Effector memory CD8-positive, alpha-beta T cell (primary cell): ENCODE data around the gene ASCC1.

Experiments used
- ATAC-seq: fragments of 150-1000 bp; cut with Tn5 transposase; replicated peaks from 2 replicates; pipeline ENCODE4 v1.10.0; 2021; ENCODE audit warnings: mild to moderate bottlenecking, moderate library complexity
- DNase-seq, 3 experiments: peaks; one replicate each; pipeline ENCODE4 v3.0.0; 2021
- H3K27ac Mint-ChIP-seq, 2 donors: one replicate each; pipeline ENCODE4 v1.8.0; 2022; ENCODE audit warnings: mild to moderate bottlenecking in 2 of 2, mixed read lengths in 2 of 2, moderate library complexity in 2 of 2
- H3K27me3 Mint-ChIP-seq, 2 donors: one replicate each; pipeline ENCODE4 v1.8.0; 2022; ENCODE audit warnings: mixed read lengths in 2 of 2
- H3K36me3 Mint-ChIP-seq: one replicate; pipeline ENCODE4 v1.8.0; 2022; ENCODE audit warnings: mild to moderate bottlenecking, moderate library complexity, mixed read lengths; ENCODE audit not compliant: insufficient read depth
- H3K4me1 Mint-ChIP-seq, 2 donors: one replicate each; pipeline ENCODE4 v1.8.0; 2022; ENCODE audit warnings: low read depth in 2 of 2, mixed read lengths in 2 of 2
- H3K4me3 Mint-ChIP-seq, 2 donors: one replicate each; pipeline ENCODE4 v1.8.0; 2022; ENCODE audit warnings: mild to moderate bottlenecking in 2 of 2, mixed read lengths in 2 of 2, moderate library complexity in 2 of 2
- H3K9me3 Mint-ChIP-seq, 2 donors: one replicate each; pipeline ENCODE4 v1.8.0; 2022; ENCODE audit warnings: mixed read lengths in 2 of 2

The ASCC1 gene

GRCh38 chr10:72058347-72058898, 157.7 kb downstream of the ASCC1 start:
- H3K36me3 Mint-ChIP-seq, result peaks cover 80% of the 10 kb centered on the region
- ATAC-seq (peak; percentile 6), DNase-seq (no peak)
- H3K27me3 Mint-ChIP-seq, result no peaks in the 10 kb centered on the region
- no peaks in the 10 kb centered on the region for H3K9me3 Mint-ChIP-seq
- H3K4me1 Mint-ChIP-seq, result peaks cover 30 to 41% of the 10 kb centered on the region in 2 donors
- peak overlapping the region; percentile 43 to 67 for H3K4me3 Mint-ChIP-seq
- H3K27ac Mint-ChIP-seq, result peak overlapping the region; percentile 81 to 98

DNA sequence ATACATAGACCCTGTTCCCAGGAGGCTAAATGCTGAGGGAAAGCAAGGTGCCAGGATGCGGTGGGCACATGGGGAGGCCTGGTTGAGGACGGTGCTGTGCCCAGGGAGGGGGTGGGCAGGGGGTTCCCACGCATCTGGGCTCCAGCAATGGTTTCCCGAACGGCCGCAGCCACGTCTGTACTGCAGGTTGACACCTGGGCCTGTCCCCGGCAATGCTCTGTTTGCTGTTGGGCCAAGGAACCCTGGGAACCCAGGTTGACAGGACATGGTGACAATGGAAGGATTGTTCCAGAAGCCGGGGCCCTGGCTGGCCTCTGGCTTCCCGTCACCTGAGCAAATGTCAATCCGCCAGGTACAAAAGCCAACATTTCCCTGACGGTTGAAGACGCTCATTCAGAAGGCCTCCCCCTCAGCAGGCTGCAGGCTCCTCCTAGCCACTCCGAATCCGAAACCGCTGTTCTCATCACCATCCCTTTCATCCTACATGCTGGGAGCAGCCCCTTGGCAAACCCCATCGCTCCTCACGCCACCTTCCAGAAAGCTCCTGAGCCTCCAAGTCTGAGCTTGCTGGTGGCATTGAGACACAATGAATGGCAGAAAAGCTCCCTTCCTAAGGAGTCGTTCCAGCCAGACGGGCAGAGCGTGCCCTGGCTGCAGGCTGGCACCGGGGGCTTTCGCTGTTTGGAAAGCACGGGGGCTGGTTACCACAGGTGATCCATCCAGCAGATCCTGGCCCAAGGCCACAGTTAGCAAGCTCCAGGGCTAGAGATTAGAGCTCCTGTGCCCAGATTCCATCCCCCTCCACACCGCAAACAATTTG, 158.9 kb downstream of the ASCC1 start:
- Mint-ChIP-seq H3K9me3 (no peaks in the 10 kb centered on the region), H3K4me1 (peaks cover 28 to 33% of the 10 kb centered on the region in 2 donors), H3K27ac (peak overlapping the region in 1 of 2 donors; percentile 98), H3K4me3 (peak overlapping the region in 1 of 2 donors; percentile 58), H3K27me3 (no peaks in the 10 kb centered on the region), H3K36me3 (peaks cover 67% of the 10 kb centered on the region)
- DNase-seq (no peak), ATAC-seq (no peak)

GRCh38 chr10:72056113-72056512, 160.0 kb downstream of the ASCC1 start:
- DNase-seq (no peak), ATAC-seq (no peak)
- Mint-ChIP-seq H3K4me3 (no peak overlapping the region), H3K4me1 (peaks cover 23 to 27% of the 10 kb centered on the region in 2 donors), H3K27ac (peak overlapping the region in 1 of 2 donors; percentile 53), H3K27me3 (no peaks in the 10 kb centered on the region), H3K9me3 (no peaks in the 10 kb centered on the region), H3K36me3 (peaks cover 60% of the 10 kb centered on the region)

DNA sequence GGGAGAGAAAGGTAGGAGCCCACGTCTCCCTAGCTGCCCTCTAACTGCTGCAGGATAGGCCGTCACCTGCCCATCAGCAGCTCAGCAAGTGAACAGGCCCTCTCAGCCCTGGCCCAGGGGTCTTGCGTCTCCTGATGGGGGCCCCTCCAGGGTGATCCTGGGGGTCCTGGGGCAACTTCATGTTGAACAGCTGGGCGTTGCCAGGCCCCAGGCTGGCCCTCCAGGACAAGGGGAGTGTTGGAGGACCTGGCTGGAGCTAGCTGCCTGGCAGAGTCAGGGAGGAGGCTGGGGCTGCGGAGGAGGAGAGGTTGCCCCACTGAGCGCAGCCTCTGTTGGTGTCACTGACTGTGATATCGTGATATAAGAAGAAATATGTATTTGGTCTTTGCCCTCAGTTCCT, 162.4 kb downstream of the ASCC1 start:
- H3K27ac Mint-ChIP-seq, result no peak overlapping the region
- DNase-seq (no peak), ATAC-seq (no peak)
- H3K9me3 Mint-ChIP-seq, result no peaks in the 10 kb centered on the region
- peaks cover 10% of the 10 kb centered on the region in 2 donors for H3K4me1 Mint-ChIP-seq
- H3K36me3 Mint-ChIP-seq, result peaks cover 35% of the 10 kb centered on the region
- no peak overlapping the region for H3K4me3 Mint-ChIP-seq
- no peaks in the 10 kb centered on the region for H3K27me3 Mint-ChIP-seq

- Mint-ChIP-seq H3K27ac (no peak overlapping the region), H3K9me3 (no peaks in the 10 kb centered on the region), H3K36me3 (peaks cover 9% of the 10 kb centered on the region), H3K4me1 (peaks cover 4 to 7% of the 10 kb centered on the region in 2 donors), H3K4me3 (no peak overlapping the region), H3K27me3 (no peaks in the 10 kb centered on the region)
- DNase-seq (no peak), ATAC-seq (no peak)
Observed at GRCh38 chr10:72050873-72051272, 165.2 kb downstream of the ASCC1 start.

DNA sequence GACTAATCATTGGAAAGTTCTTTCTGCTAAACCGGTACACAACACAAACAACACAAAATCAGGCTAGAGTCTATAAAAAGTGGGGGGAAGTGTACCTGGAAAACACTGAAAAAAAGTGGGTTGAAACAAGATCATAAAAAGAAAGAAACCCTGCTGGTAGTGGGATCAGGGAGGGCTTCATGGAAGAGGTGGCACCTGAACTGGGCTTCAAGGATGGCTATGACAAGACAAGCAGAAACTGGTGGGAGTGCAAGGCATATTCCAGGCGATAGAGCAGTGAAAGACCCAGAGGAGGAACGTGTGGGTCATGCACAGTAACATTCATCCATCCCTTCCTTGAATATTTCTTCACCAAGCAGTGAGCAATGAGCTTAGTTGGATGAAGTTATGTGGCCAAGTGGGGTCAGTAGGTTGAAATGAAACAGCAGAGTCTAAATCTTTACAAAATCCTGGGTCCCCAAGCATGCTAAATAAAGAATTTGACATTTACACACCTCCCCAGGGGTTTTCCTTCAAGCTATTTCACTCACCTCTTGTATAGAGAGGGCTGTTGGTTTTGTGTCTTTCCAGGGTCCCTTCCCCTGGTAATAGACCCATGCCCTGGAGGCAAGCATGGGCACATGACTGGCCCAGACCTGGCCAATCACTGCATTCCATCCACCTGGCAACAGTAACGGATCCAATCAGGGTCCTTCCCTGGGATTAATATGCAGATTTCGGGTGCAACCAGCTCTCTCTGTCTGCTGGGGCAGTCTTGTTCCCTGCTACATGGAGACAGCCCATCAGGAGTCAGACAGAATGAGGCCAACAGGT, 165.9 kb downstream of the ASCC1 start:
- Mint-ChIP-seq H3K27me3 (no peaks in the 10 kb centered on the region), H3K4me1 (peaks cover 4 to 7% of the 10 kb centered on the region in 2 donors), H3K36me3 (peaks cover 9% of the 10 kb centered on the region), H3K4me3 (no peak overlapping the region), H3K9me3 (no peaks in the 10 kb centered on the region), H3K27ac (no peak overlapping the region)
- ATAC-seq (no peak), DNase-seq (no peak)

DNA sequence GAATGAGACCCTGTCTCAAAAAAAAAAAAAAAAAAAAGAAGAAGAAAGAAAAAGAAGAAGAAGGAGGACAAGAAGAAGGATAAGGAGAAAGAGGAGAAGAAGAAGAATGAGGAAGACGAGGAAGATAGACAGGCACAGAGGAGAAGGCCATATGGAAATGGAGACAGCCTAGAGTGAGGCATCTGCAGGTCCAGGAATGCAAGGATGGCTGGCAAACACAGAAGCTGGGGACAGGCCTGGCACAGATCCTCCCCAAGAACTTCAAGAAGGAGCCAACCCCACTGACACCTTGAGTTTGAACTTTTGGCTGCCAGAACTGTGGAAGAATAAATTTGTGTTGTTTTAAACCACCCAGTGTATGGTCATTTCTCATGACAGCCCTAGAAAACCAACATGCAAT, 166.6 kb downstream of the ASCC1 start:
- Mint-ChIP-seq H3K27me3 (no peaks in the 10 kb centered on the region), H3K4me1 (peaks cover 3 to 4% of the 10 kb centered on the region in 2 donors), H3K27ac (no peak overlapping the region), H3K4me3 (no peak overlapping the region), H3K9me3 (no peaks in the 10 kb centered on the region), H3K36me3 (peaks cover 9% of the 10 kb centered on the region)
- DNase-seq (no peak), ATAC-seq (no peak)

DNA sequence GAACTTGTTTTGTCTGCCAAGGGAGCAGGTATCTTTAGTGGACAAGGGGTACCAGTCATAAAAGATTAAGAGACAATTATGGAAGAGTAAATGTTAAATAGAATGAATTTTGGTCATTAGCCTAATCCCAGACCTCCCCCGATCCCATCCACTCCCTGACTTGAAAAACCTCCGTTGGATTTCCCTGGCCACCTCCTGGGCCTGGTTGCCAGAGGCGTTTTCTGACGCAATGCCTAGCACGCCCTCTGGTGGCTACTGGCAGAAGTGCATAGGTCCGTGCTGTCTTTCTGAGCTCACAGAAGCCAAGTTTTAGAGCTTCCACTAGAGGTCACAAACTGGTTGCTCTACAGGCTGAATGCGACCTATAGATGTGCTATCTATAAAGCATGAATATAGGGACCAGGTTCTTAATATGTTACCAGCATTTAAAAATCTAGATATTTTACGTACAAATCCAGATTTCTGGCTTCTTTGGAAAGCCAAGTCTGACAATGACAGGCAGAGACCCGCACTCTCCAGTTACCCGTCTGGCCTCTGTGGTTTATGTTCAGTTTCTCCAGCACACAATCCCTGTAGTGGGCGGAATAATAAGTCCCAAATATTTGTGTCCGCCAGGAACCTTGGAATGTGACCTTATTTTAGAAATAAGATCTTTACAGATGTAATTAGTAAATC, 167.5 kb downstream of the ASCC1 start:
- H3K27ac Mint-ChIP-seq, result no peak overlapping the region
- H3K36me3 Mint-ChIP-seq, result peaks cover 4% of the 10 kb centered on the region
- H3K4me3 Mint-ChIP-seq, result no peak overlapping the region
- no peaks in the 10 kb centered on the region for H3K27me3 Mint-ChIP-seq
- DNase-seq, result peak; percentile 82 to 88 (median 85)
- H3K4me1 Mint-ChIP-seq, result peaks cover 3 to 4% of the 10 kb centered on the region in 2 donors
- H3K9me3 Mint-ChIP-seq, result no peaks in the 10 kb centered on the region
- peak; percentile 99 for ATAC-seq
